ENCODE measurements around the gene C1orf21. TPM values are rescaled to one million over a fixed set of nuclear protein-coding genes. Genes with fewer than 3 reads are reported as not detected.

C1orf21 gene
- total RNA-seq, 1 experiment from 2014 or later, result 0.15 TPM

DNA sequence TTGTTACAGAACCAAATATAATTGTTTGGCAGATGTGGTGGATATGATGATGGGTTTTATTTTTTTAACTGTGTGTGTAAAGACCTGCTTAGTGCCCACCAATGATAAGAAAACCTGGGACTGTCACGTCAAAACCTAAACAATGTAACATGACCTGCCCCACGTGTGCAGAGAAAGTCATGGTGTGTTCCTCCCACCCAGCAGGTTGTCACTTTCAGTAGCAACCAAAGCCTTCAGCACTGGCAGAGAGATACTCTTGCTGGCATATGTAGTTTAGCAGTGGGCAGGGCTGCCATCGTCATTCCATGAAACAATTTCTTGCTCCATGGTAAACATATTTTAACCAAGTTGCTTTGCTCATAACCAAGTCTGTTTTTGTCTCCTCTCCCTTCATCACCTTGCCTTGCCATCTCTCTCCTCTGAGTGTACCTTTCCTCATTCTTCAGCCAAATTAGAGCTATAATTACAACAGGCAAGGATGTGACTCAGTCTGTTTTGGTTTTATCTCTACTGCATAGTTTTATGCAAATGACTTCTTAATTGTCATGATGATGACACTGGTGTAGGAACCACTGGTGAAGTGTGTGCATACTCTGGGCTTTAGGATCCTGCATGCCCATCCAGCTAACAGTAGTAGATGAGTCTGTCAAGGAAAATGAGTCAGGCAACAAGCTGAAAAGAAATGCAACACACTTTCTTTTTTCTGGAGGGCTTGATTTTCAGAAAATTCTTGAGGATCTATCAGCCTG, 217.5 kb downstream of the C1orf21 start:
- no peak for DNase-seq (ENCODE audit: low read depth, low spot score)
- BruUV-seq (replicated peaks), result no TSS peak
- no peaks in the 10 kb centered on the region for H3K36me3 ChIP-seq (ENCODE audit: control insufficient read depth, insufficient read depth, low read length)
- in situ Hi-C loops (cut with HindIII; ENCODE audit: low pct_unique_long_range_greater_than_20kb, low sequenced_read_pairs), result no loop called here
- H3K27me3 ChIP-seq (ENCODE audit: control insufficient read depth, insufficient read depth, low read length), result no peaks in the 10 kb centered on the region
- intact Hi-C loops (cut with micrococcal nuclease; ENCODE audit: unreplicated experiment), result no loop called here
- ChIA-PET CTCF (no interaction called here), POLR2A (no interaction called here)
- no peaks in the 10 kb centered on the region for H3K4me1 ChIP-seq (ENCODE audit: control insufficient read depth, insufficient read depth, low read length)
- no peaks in the 10 kb centered on the region for H3K9me3 ChIP-seq (ENCODE audit: control insufficient read depth, insufficient read depth, low read depth, low read length)
- no peak overlapping the region for H3K27ac ChIP-seq (ENCODE audit: low read length)
- no peak for ATAC-seq
- H3K4me3 ChIP-seq (ENCODE audit: low read depth in 2 of 2, low read length in 2 of 2), result no peak overlapping the region
- TF ChIP-seq REST (IDR thresholded peaks at IDR 0.05; ENCODE audit: insufficient read depth in 1 of 2, low read depth in 2 of 2, low read length in 1 of 2) (no peak), SIN3A (IDR thresholded peaks at IDR 0.05; ENCODE audit: borderline replicate concordance, insufficient read depth, low read depth, low read length) (no peak), TCF7L2 (IDR thresholded peaks at IDR 0.05; ENCODE audit: low read depth, low read length) (no peak), POLR2AphosphoS5 (IDR thresholded peaks at IDR 0.05; ENCODE audit: low read depth, low read length) (no peak)
- TF ChIP-seq, protein P1, sequence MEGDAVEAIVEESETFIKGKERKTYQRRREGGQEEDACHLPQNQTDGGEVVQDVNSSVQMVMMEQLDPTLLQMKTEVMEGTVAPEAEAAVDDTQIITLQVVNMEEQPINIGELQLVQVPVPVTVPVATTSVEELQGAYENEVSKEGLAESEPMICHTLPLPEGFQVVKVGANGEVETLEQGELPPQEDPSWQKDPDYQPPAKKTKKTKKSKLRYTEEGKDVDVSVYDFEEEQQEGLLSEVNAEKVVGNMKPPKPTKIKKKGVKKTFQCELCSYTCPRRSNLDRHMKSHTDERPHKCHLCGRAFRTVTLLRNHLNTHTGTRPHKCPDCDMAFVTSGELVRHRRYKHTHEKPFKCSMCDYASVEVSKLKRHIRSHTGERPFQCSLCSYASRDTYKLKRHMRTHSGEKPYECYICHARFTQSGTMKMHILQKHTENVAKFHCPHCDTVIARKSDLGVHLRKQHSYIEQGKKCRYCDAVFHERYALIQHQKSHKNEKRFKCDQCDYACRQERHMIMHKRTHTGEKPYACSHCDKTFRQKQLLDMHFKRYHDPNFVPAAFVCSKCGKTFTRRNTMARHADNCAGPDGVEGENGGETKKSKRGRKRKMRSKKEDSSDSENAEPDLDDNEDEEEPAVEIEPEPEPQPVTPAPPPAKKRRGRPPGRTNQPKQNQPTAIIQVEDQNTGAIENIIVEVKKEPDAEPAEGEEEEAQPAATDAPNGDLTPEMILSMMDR (IDR thresholded peaks at IDR 0.05), result no peak

DNA sequence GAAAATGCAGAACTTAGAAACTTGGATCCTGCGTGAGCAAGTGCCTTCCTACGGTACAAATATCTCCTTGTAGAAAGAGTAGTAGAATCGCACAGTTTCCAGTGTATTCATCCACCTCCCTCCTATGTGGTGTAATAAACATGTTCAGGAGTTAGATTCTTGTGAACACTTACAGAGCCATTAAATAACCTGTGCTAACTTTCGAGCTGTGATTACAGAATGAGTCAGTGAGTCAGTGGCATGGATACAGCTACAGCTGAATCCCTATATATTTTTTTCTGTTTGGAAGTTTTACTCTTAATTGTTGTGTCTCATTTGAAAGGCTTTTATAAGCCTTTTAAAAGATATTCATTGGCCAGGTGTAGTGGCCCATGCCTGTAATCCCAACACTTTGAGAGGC, 219.1 kb downstream of the C1orf21 start:
- ChIA-PET CTCF (no interaction called here), POLR2A (no interaction called here)
- H3K4me1 ChIP-seq (ENCODE audit: control insufficient read depth, insufficient read depth, low read length), result no peaks in the 10 kb centered on the region
- ATAC-seq (no peak), DNase-seq (ENCODE audit: low read depth, low spot score) (no peak)
- TF ChIP-seq POLR2AphosphoS5 (IDR thresholded peaks at IDR 0.05; ENCODE audit: low read depth, low read length) (no peak), SIN3A (IDR thresholded peaks at IDR 0.05; ENCODE audit: borderline replicate concordance, insufficient read depth, low read depth, low read length) (no peak), TCF7L2 (IDR thresholded peaks at IDR 0.05; ENCODE audit: low read depth, low read length) (no peak), REST (IDR thresholded peaks at IDR 0.05; ENCODE audit: insufficient read depth in 1 of 2, low read depth in 2 of 2, low read length in 1 of 2) (no peak)
- TF ChIP-seq, protein P1 (IDR thresholded peaks at IDR 0.05), result no peak
- no peaks in the 10 kb centered on the region for H3K27me3 ChIP-seq (ENCODE audit: control insufficient read depth, insufficient read depth, low read length)
- in situ Hi-C loops (cut with HindIII; ENCODE audit: low pct_unique_long_range_greater_than_20kb, low sequenced_read_pairs) (no loop called here), intact Hi-C loops (cut with micrococcal nuclease; ENCODE audit: unreplicated experiment) (no loop called here)
- H3K36me3 ChIP-seq (ENCODE audit: control insufficient read depth, insufficient read depth, low read length), result no peaks in the 10 kb centered on the region
- no TSS peak for BruUV-seq (replicated peaks)
- H3K4me3 ChIP-seq (ENCODE audit: low read depth in 2 of 2, low read length in 2 of 2), result no peak overlapping the region
- H3K9me3 ChIP-seq (ENCODE audit: control insufficient read depth, insufficient read depth, low read depth, low read length), result no peaks in the 10 kb centered on the region
- no peak overlapping the region for H3K27ac ChIP-seq (ENCODE audit: low read length)

Data from Panc1 (cell line).